ENCODE measurements around the gene NIF3L1. TPM values are rescaled to one million over a fixed set of nuclear protein-coding genes. Genes with fewer than 3 reads are reported as not detected.

The NIF3L1 gene
- 23.3 TPM for polyA plus RNA-seq
- long read RNA-seq, donor 1, partial matches to known transcripts: 7 of 9 reads
- long read RNA-seq, donor 1, other reads (novel, unspliced or antisense): 0 of 9 reads
- long read RNA-seq, donor 2, partial matches to known transcripts: 15 of 18 reads
- long read RNA-seq, donor 2, other reads (novel, unspliced or antisense): 0 of 18 reads
- long read RNA-seq, donor 3: 0 reads
- long read RNA-seq, donor 4: 0 reads
- long read RNA-seq, donor 5, partial matches to known transcripts: 0 of 1 reads
- long read RNA-seq, donor 5, other reads (novel, unspliced or antisense): 0 of 1 reads
- long read RNA-seq, donor 6, partial matches to known transcripts: 14 of 15 reads
- long read RNA-seq, donor 6, other reads (novel, unspliced or antisense): 0 of 15 reads
- long read RNA-seq, donor 7, partial matches to known transcripts: 0 of 3 reads
- long read RNA-seq, donor 7, other reads (novel, unspliced or antisense): 0 of 3 reads
- long read RNA-seq, donor 8, partial matches to known transcripts: 17 of 20 reads
- long read RNA-seq, donor 8, other reads (novel, unspliced or antisense): 0 of 20 reads
- long read RNA-seq, donor 9, partial matches to known transcripts: 15 of 18 reads
- long read RNA-seq, donor 9, other reads (novel, unspliced or antisense): 0 of 18 reads
- long read RNA-seq, donor 10, partial matches to known transcripts: 12 of 15 reads
- long read RNA-seq, donor 10, other reads (novel, unspliced or antisense): 0 of 15 reads
- long read RNA-seq, donor 11, partial matches to known transcripts: 0 of 5 reads
- long read RNA-seq, donor 11, other reads (novel, unspliced or antisense): 0 of 5 reads

DNA sequence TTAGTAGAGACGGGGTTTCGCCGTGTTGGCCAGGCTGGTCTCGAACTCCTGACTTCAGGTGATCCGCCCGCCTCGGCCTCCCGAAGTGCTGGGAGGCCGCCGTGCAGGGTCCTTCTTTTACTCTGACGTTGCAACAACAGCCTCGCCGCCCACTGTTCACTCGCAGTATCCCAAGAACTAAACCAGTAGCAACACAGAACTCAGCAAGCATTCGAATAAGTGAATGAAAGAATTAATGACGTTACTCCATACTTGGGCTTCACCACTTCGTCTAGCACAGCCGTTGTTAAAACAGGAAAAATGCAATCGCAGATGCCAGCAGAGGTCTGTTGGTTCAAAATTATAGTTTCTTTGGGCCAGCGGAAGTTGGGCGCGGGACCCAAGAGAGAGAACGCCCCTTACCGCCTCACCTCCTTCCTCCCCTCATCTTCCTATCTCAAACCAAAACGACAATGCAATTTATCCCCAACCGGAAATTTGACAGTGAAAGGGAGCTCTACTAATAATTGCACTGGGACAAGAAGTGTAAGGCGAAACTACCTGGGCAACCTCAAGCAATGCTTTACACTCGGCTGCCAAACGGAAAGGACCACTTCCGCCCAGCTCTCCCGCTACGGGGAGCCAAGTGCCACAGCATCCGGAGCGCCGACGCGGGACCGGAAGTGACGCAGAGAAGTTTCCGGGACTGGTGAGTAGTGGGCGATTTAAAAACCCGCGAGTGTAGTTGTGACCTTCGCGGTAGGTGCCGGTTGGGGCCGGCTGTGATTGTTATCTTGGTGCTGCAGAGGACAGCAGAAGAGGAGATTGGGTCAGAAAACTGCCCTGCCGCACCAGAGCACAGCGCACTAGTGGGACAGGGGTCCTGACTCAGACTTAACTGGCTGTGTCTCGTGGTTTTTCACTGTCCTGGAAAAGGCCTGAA lies at the start of gene NIF3L1, which contains the start of gene PPIL3:
Gene NIF3L1, plus strand, starts transcription at position 668 of the 922 bp plus-strand sequence. CDS start 2,573 bp downstream, outside the sequence.
Gene PPIL3, minus strand, starts transcription at position 374 of the 922 bp plus-strand sequence. CDS start 1,462 bp downstream, outside the sequence.
- peaks cover 13% of the 10 kb centered on the region for H3K36me3 ChIP-seq (ENCODE audit: control insufficient read depth, insufficient read depth, low read length)
- H3K27ac ChIP-seq (ENCODE audit: low read length): peak within 1 kb of the TSS; percentile 95
- no CpG with 5 or more reads among the region's 50 CpGs for WGBS (ENCODE audit: insufficient coverage, low lambda C conversion rate)
- no peaks in the 10 kb centered on the region for H3K9me3 ChIP-seq (ENCODE audit: control insufficient read depth, low read depth, low read length)
- peaks cover 4% of the 10 kb centered on the region for H3K4me1 ChIP-seq (ENCODE audit: control insufficient read depth, insufficient read depth, low read length)
- no peaks in the 10 kb centered on the region for H3K27me3 ChIP-seq (ENCODE audit: control insufficient read depth, insufficient read depth, low read length)
- peak within 1 kb of the TSS; percentile 75 for H3K4me3 ChIP-seq (ENCODE audit: low read length)
- peak; percentile 97 to 98 for DNase-seq

- no CpG with 5 or more reads among the region's 3 CpGs for WGBS (ENCODE audit: insufficient coverage, low lambda C conversion rate)
- Histone ChIP-seq H3K27ac (ENCODE audit: low read length) (no peak overlapping the region), H3K36me3 (ENCODE audit: control insufficient read depth, insufficient read depth, low read length) (no peaks in the 10 kb centered on the region), H3K27me3 (ENCODE audit: control insufficient read depth, insufficient read depth, low read length) (no peaks in the 10 kb centered on the region), H3K4me3 (ENCODE audit: low read length) (no peak overlapping the region), H3K4me1 (ENCODE audit: control insufficient read depth, insufficient read depth, low read length) (no peaks in the 10 kb centered on the region), H3K9me3 (ENCODE audit: control insufficient read depth, low read depth, low read length) (no peaks in the 10 kb centered on the region)
- DNase-seq: peak; percentile 7 to 22
Measured at GRCh38 chr2:200839513-200839912, 49.7 kb upstream of the NIF3L1 start.

DNA sequence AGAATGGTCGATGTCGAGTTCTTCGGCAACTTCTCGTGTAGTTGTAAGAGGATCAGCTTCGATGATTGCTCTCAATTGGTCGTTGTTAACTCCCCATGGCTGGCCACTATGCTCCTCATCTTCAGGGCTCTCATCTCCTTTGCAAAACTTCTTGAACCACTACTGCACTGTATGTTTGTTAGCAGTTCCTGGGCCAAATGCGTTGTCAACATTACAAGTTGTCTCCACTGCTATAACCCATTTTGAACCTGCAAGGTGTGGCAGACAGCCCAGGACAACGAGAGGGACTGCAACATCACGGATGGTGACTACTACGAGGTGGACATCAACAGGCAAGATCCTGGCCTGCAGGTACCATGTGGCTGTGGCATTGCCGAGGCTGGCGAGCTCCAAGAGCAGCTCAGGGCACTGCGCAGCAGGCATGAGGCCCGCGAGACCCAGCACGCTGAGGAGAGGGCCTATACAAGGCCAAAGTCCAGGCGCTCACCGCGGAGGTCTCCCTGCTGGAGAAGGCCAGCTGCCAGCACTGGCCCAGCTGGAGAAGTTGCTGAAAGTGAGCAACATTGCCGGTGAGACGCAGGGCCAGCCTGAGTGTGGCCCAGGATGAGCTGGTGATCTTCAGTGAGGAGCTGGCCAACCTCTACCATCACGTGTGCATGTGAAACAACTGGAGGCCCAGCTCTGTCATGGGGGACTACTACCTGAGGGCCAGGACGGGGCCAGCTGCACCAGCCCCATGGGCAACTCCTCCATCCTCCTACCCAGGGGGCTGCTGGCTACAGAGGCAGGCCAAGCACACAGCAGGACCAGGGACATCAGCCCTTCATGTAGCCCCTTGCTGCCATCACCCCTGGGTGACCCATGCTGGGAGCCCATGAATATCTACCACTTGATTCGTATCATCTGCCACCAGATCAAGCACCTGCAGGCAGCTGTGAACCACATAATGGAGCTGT lies 44.9 kb upstream of the NIF3L1 start:
- no peaks in the 10 kb centered on the region for H3K9me3 ChIP-seq (ENCODE audit: control insufficient read depth, low read depth, low read length)
- H3K27ac ChIP-seq (ENCODE audit: low read length): no peak overlapping the region
- WGBS (ENCODE audit: insufficient coverage, low lambda C conversion rate): no CpG with 5 or more reads among the region's 24 CpGs
- DNase-seq: no peak
- H3K36me3 ChIP-seq (ENCODE audit: control insufficient read depth, insufficient read depth, low read length): no peaks in the 10 kb centered on the region
- no peak overlapping the region for H3K4me3 ChIP-seq (ENCODE audit: low read length)
- H3K4me1 ChIP-seq (ENCODE audit: control insufficient read depth, insufficient read depth, low read length): no peaks in the 10 kb centered on the region
- H3K27me3 ChIP-seq (ENCODE audit: control insufficient read depth, insufficient read depth, low read length): no peaks in the 10 kb centered on the region

GRCh38 chr2:200845194-200845593 lies 44.0 kb upstream of the NIF3L1 start:
- H3K27ac ChIP-seq (ENCODE audit: low read length): no peak overlapping the region
- WGBS (ENCODE audit: insufficient coverage, low lambda C conversion rate): no CpG with 5 or more reads among the region's 5 CpGs
- no peaks in the 10 kb centered on the region for H3K27me3 ChIP-seq (ENCODE audit: control insufficient read depth, insufficient read depth, low read length)
- H3K9me3 ChIP-seq (ENCODE audit: control insufficient read depth, low read depth, low read length): no peaks in the 10 kb centered on the region
- no peaks in the 10 kb centered on the region for H3K4me1 ChIP-seq (ENCODE audit: control insufficient read depth, insufficient read depth, low read length)
- no peaks in the 10 kb centered on the region for H3K36me3 ChIP-seq (ENCODE audit: control insufficient read depth, insufficient read depth, low read length)
- no peak overlapping the region for H3K4me3 ChIP-seq (ENCODE audit: low read length)
- DNase-seq: no peak

- Histone ChIP-seq H3K4me3 (ENCODE audit: low read length) (no peak overlapping the region), H3K36me3 (ENCODE audit: control insufficient read depth, insufficient read depth, low read length) (peaks cover under 1% of the 10 kb centered on the region), H3K9me3 (ENCODE audit: control insufficient read depth, low read depth, low read length) (no peaks in the 10 kb centered on the region), H3K27me3 (ENCODE audit: control insufficient read depth, insufficient read depth, low read length) (no peaks in the 10 kb centered on the region), H3K4me1 (ENCODE audit: control insufficient read depth, insufficient read depth, low read length) (no peaks in the 10 kb centered on the region), H3K27ac (ENCODE audit: low read length) (no peak overlapping the region)
- DNase-seq: no peak
- WGBS (ENCODE audit: insufficient coverage, low lambda C conversion rate): no CpG with 5 or more reads among the region's 10 CpGs
Measured at GRCh38 chr2:200845669-200846325, 43.4 kb upstream of the NIF3L1 start.

- Histone ChIP-seq H3K4me3 (ENCODE audit: low read length) (no peak overlapping the region), H3K36me3 (ENCODE audit: control insufficient read depth, insufficient read depth, low read length) (peaks cover 15% of the 10 kb centered on the region), H3K9me3 (ENCODE audit: control insufficient read depth, low read depth, low read length) (no peaks in the 10 kb centered on the region), H3K27ac (ENCODE audit: low read length) (no peak overlapping the region), H3K4me1 (ENCODE audit: control insufficient read depth, insufficient read depth, low read length) (no peaks in the 10 kb centered on the region), H3K27me3 (ENCODE audit: control insufficient read depth, insufficient read depth, low read length) (no peaks in the 10 kb centered on the region)
- no peak for DNase-seq
Measured at GRCh38 chr2:200847269-200847668, 41.9 kb upstream of the NIF3L1 start.

GRCh38 chr2:200847939-200848338 lies 41.2 kb upstream of the NIF3L1 start:
- Histone ChIP-seq H3K9me3 (ENCODE audit: control insufficient read depth, low read depth, low read length) (no peaks in the 10 kb centered on the region), H3K27ac (ENCODE audit: low read length) (no peak overlapping the region)
- 100% methylated on average over 3 of the region's 4 CpGs for WGBS (ENCODE audit: insufficient coverage, low lambda C conversion rate)

DNA sequence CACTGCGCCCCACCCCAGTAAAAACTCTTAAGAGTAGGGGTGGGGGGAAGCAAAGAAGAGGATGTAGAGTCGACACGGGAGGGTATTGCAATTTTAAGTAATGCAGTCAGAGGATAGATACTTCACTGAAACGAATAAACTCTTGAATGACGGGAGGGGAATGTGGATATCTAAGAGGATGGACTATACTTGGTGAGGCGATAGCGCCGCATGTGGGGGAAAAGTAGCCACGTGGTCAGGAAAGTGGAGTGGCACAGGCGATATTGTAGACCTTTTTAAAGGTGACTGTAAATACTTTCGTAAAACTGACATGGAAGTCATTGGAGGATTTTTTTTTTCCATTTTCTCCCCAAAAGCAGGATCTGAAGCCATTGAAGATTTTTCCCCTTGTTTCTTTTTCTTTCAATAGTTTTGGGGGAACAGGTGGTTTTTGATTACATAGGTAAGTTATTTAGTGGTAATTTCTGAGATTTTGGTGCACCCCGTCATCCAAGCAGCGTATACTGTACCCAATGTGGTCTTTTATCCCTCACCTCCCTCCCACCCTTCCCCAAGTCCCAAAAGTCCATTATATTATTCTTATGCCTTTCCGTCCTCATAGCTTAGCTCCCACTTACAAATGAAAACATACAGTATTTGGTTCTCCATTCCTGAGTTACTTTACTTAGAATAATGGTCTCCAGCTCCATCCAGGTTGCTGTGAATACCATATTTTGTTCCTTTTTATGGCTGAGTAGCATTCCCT lies 38.5 kb upstream of the NIF3L1 start:
- Histone ChIP-seq H3K4me3 (ENCODE audit: low read length) (no peak overlapping the region), H3K36me3 (ENCODE audit: control insufficient read depth, insufficient read depth, low read length) (peaks cover 48% of the 10 kb centered on the region), H3K4me1 (ENCODE audit: control insufficient read depth, insufficient read depth, low read length) (no peaks in the 10 kb centered on the region), H3K27me3 (ENCODE audit: control insufficient read depth, insufficient read depth, low read length) (no peaks in the 10 kb centered on the region), H3K9me3 (ENCODE audit: control insufficient read depth, low read depth, low read length) (no peaks in the 10 kb centered on the region), H3K27ac (ENCODE audit: low read length) (no peak overlapping the region)
- 71% methylated on average over 5 of the region's 14 CpGs for WGBS (ENCODE audit: insufficient coverage, low lambda C conversion rate)
- no peak for DNase-seq

More at GRCh38 chr2:200847939-200848338, 41.2 kb upstream of the NIF3L1 start:
- Histone ChIP-seq H3K4me1 (ENCODE audit: control insufficient read depth, insufficient read depth, low read length) (no peaks in the 10 kb centered on the region), H3K4me3 (ENCODE audit: low read length) (no peak overlapping the region), H3K36me3 (ENCODE audit: control insufficient read depth, insufficient read depth, low read length) (peaks cover 21% of the 10 kb centered on the region), H3K27me3 (ENCODE audit: control insufficient read depth, insufficient read depth, low read length) (no peaks in the 10 kb centered on the region)
- no peak for DNase-seq
